K562 (cell line): ENCODE results near the gene APOBEC3G. TPM values are rescaled to one million over a fixed set of nuclear protein-coding genes. Genes with fewer than 3 reads are reported as not detected.
"Not testable (repeated sequence)": the region's sequence is repeated elsewhere in the genome, so short reads cannot be mapped to it uniquely, and the experiment has no call there.

Experiments
- ATAC-seq: fragments of 200-7000 bp; cut with Tn5 transposase; 3 replicates; pipeline ENCODE4 v1.9.1; 2020; ENCODE audit warnings: moderate library complexity
- BruUV-seq: library from RNA; stranded (reverse); fragments of 400-500 nt; replicated peaks from 2 replicates; lab custom pipeline; 2021; lab: Mats Ljungman, UMichigan
- CTCF ChIA-PET: fragments of 300-600 bp; formaldehyde crosslinking; extraction: SDS; loops from one replicate; lab custom pipeline; 2021; ENCODE audit warnings: low intra/inter-chr PET ratio; lab: Yijun Ruan, JAX
- POLR2A ChIA-PET: fragments of 300-600, 350-650 bp; sonication (Branson Sonifier 250); formaldehyde crosslinking; extraction: SDS; loops from one replicate; lab custom pipeline; 2021; ENCODE audit warnings: antibody characterized with exemption, inconsistent platforms; lab: Yijun Ruan, JAX
- DNase-seq, 4 experiments: peaks; one replicate each; pipeline versions ENCODE4 v3.0.0 to v3.0.0-alpha.2; 2011 to 2018; ENCODE audit warnings: low spot score in 3 of 4, mixed read lengths in 3 of 4; ENCODE audit errors: extremely low read depth in 1 of 4
- FAIRE-seq: peaks from 2 replicates; lab custom pipeline; 2011; peaks lifted over from hg19 to GRCh38; lab: Jason Lieb, UNC
- H2AFZ ChIP-seq: 2 replicates; pipeline ENCODE4 v1.6.0; 2011; ENCODE audit warnings: low read depth, low read length, control low read depth, inconsistent platforms
- H3K27ac ChIP-seq: fragments of 200-600 bp; 3 replicates; pipeline ENCODE4 v1.8.0; 2011; ENCODE audit warnings: low read depth, mild to moderate bottlenecking, control low read depth, inconsistent platforms, low read length, moderate library complexity, mixed read lengths; ENCODE audit errors: extremely low read depth
- H3K27me3 ChIP-seq, 2 experiments: fragments of 300-600 bp in 1 of 2; 2 replicates in 1 of 2; 3 replicates in 1 of 2; pipeline versions ENCODE4 v1.6.0 to v1.8.0; 2011; ENCODE audit warnings: inconsistent platforms in 2 of 2, low read length in 2 of 2, mild to moderate bottlenecking in 1 of 2, mixed read lengths in 1 of 2, moderate library complexity in 1 of 2; ENCODE audit not compliant: control insufficient read depth in 2 of 2, insufficient read depth in 2 of 2
- H3K36me3 ChIP-seq: fragments of 300-600 bp; 3 replicates; pipeline ENCODE4 v1.8.0; 2011; ENCODE audit warnings: mild to moderate bottlenecking, low read length, inconsistent platforms; ENCODE audit not compliant: control insufficient read depth, insufficient read depth
- H3K4me1 ChIP-seq, 2 experiments: fragments of 200-600 bp in 1 of 2; replicated peaks in 1 of 2; 2 replicates in 1 of 2; 3 replicates in 1 of 2; pipeline versions ENCODE4 v1.5.1 to v1.8.0; 2011; ENCODE audit warnings: inconsistent platforms in 2 of 2, low read length in 2 of 2, mild to moderate bottlenecking in 1 of 2, mixed read lengths in 1 of 2, moderate library complexity in 1 of 2; ENCODE audit not compliant: control insufficient read depth in 2 of 2, insufficient read depth in 2 of 2
- H3K4me2 ChIP-seq: 2 replicates; pipeline ENCODE4 v1.6.1; 2011; ENCODE audit warnings: low read length, control low read depth, inconsistent platforms, mixed read lengths; ENCODE audit not compliant: insufficient read depth
- H3K4me3 ChIP-seq: fragments of 200-600 bp; sonication (generic), shearing (Covaris generic); 2 replicates; pipeline ENCODE4 v1.5.1; 2016; ENCODE audit warnings: control low read depth, inconsistent platforms
- H3K79me2 ChIP-seq: fragments of 200-600 bp; 3 replicates; pipeline ENCODE4 v1.8.0; 2011; ENCODE audit warnings: low read length, inconsistent platforms; ENCODE audit not compliant: control insufficient read depth, insufficient read depth
- H3K9ac ChIP-seq, 2 experiments: 2 replicates each; pipeline versions ENCODE4 v1.6.0 to v1.6.1; 2011; ENCODE audit warnings: low read depth in 2 of 2, low read length in 2 of 2, control low read depth in 1 of 2, inconsistent platforms in 1 of 2, mild to moderate bottlenecking in 1 of 2, mixed read lengths in 1 of 2; ENCODE audit not compliant: insufficient read depth in 1 of 2
- H3K9me1 ChIP-seq: one replicate; pipeline ENCODE4 v1.6.0; 2011; ENCODE audit warnings: inconsistent platforms, mild to moderate bottlenecking, low read length, moderate library complexity; ENCODE audit not compliant: control insufficient read depth, insufficient read depth
- H3K9me3 ChIP-seq: replicated peaks from 2 replicates; pipeline ENCODE4 v1.5.1; 2011; ENCODE audit warnings: low read depth, low read length, inconsistent platforms; ENCODE audit not compliant: control insufficient read depth, insufficient read depth
- H4K20me1 ChIP-seq: replicated peaks from 2 replicates; pipeline ENCODE4 v1.6.1; 2011; ENCODE audit warnings: low read length, inconsistent platforms, mixed read lengths; ENCODE audit not compliant: control insufficient read depth, insufficient read depth
- CEBPG ChIP-seq, 3 experiments: fragments of 200-800 bp in 1 of 3; sonication (Bioruptor generic) in 1 of 3; sonication (generic) in 1 of 3; formaldehyde crosslinking in 1 of 3; IDR thresholded peaks in 2 of 3; conservative IDR thresholded peaks in 1 of 3; 2 replicates each; pipeline versions ENCODE4 v1.6.1 to v1.8.0; 2016 to 2022; ENCODE audit warnings: missing compliant biosample characterization in 2 of 3, missing genetic modification characterization in 2 of 3, mild to moderate bottlenecking in 1 of 3, missing genetic modification reagents in 1 of 3
- ESRRB ChIP-seq: fragments of 250-450 bp; sonication (Bioruptor Pico); IDR thresholded peaks from 2 replicates; pipeline ENCODE4 v1.5.0; 2020; ENCODE audit warnings: mild to moderate bottlenecking, moderate library complexity, borderline replicate concordance
- LEF1 ChIP-seq: fragments of 450-650 bp; IDR thresholded peaks from 2 replicates; pipeline ENCODE4 v1.6.1; 2016; ENCODE audit warnings: mild to moderate bottlenecking
- MTA3 ChIP-seq: fragments of 450-650 bp; formaldehyde crosslinking; IDR thresholded peaks from 2 replicates; pipeline ENCODE4 v1.6.1; 2017; ENCODE audit warnings: mild to moderate bottlenecking, borderline replicate concordance
- NFATC3 ChIP-seq: fragments of 450-650 bp; IDR thresholded peaks from 2 replicates; pipeline ENCODE4 v1.6.1; 2017; ENCODE audit warnings: mild to moderate bottlenecking
- U2AF2 ChIP-seq: fragments of 200-400 bp; formaldehyde crosslinking; optimal IDR thresholded peaks from 2 replicates; pipeline ENCODE3; 2017; ENCODE audit warnings: low read depth, mild to moderate bottlenecking, low read length
- ZKSCAN8 ChIP-seq: fragments of 200-800 bp; sonication (Bioruptor generic); IDR thresholded peaks from 2 replicates; pipeline ENCODE4 v1.6.1; 2016; ENCODE audit warnings: missing genetic modification characterization, missing compliant biosample characterization
- ZNF143 ChIP-seq: sonication (generic); formaldehyde crosslinking; IDR thresholded peaks from 2 replicates; pipeline ENCODE4 v1.9.0; 2022; ENCODE audit warnings: mild to moderate bottlenecking, missing genetic modification reagents
- ZNF609 ChIP-seq: sonication (generic); formaldehyde crosslinking; IDR thresholded peaks from 2 replicates; pipeline ENCODE4 v1.8.1; 2023; ENCODE audit warnings: missing genetic modification reagents, mild to moderate bottlenecking, borderline replicate concordance
- ZSCAN32 ChIP-seq: fragments of 450-650 bp; formaldehyde crosslinking; IDR thresholded peaks from 2 replicates; pipeline ENCODE4 v1.4.0; 2020; ENCODE audit warnings: mild to moderate bottlenecking, moderate library complexity
- WGBS: fragments of 100-300 bp; shearing (Covaris generic); methylation state at CpG from one replicate; pipeline ENCODE4 v1.1.6; 2016; ENCODE audit warnings: low coverage, mixed read lengths; ENCODE audit not compliant: insufficient coverage; ENCODE audit errors: missing lambda C conversion rate; 5-methylcytosine and 5-hydroxymethylcytosine counted together
- in situ Hi-C: fragments of 300-500 bp; cut with MboI; formaldehyde crosslinking; loops from 4 replicates; pipeline ENCODE4 v1.15.0; 2018; ENCODE audit warnings: inconsistent platforms, mixed read lengths
- intact Hi-C: fragments of 100-400 bp; cut with micrococcal nuclease; formaldehyde crosslinking; loops from 2 replicates; pipeline ENCODE4 v1.14.2; 2022
- polyA plus RNA-seq, 8 experiments: library from polyadenylated mRNA; depleted of rRNA in 4 of 8; stranded (reverse) in 5 of 8; unstranded in 3 of 8; fragments of >200 nt; fragmentation: Nextera tagmentation in 2 of 8; fragmentation: Illumina TruSeq in 1 of 8; extraction: Ambion mirVana in 2 of 8; extraction: Trizol in 1 of 8; gene quantifications; 2 replicates each; pipeline versions ENCODE4 v1.2.1 to v1.2.3, GENCODE V29; 2011 to 2014; ENCODE audit warnings: inconsistent platforms in 1 of 8, missing spikeins in 1 of 8
- total RNA-seq, 7 experiments: library from RNA; depleted of rRNA in 6 of 7; stranded (reverse); fragments of >200 nt in 6 of 7; fragmentation: Illumina TruSeq in 2 of 7; extraction: Trizol in 2 of 7; gene quantifications; 2 replicates each; pipeline versions ENCODE4 v1.2.1 to v1.2.3, GENCODE V29; 2011 to 2021; ENCODE audit warnings: low replicate concordance in 1 of 7

APOBEC3G gene
- total and polyA plus RNA-seq, 9 of the 15 experiments (the other 6 are each of a cell fraction or from before 2014, with no cell fraction given) = 5.2 to 20.8 (median 11.4) TPM

GRCh38 chr22:39077912-39078311 lies 837 bp downstream of the APOBEC3G start:
- H2AFZ ChIP-seq, FAIRE-seq, ATAC-seq, H3K9me3 ChIP-seq, intact Hi-C loops, H3K27me3 ChIP-seq, CTCF ChIA-PET, DNase-seq, H3K79me2 ChIP-seq, BruUV-seq, H4K20me1 ChIP-seq, H3K9me1 ChIP-seq, H3K36me3 ChIP-seq: not testable (repeated sequence)
- peak overlapping the region in 1 of 2 experiments; percentile 59; a peak in 2 of 4 replicates for H3K9ac ChIP-seq
- WGBS = 76% methylated on average over 11 of the region's 12 CpGs
- in situ Hi-C loops = loop anchor here (5.0 kb wide), 1 partner anchor 36 kb away; the partner anchor contains the start of gene APOBEC3F
- H3K27ac ChIP-seq = peak overlapping the region; percentile 61; the same call in 1 of the 3 replicates
- peak overlapping the region; percentile 78 for H3K4me2 ChIP-seq
- POLR2A ChIA-PET = interaction anchor here (0.9 to 1.0 kb wide), 2 partner anchors 10 to 242 kb away, joined by 3 to 6 read pairs; no protein-coding TSS in a partner anchor
- H3K4me3 ChIP-seq = peak overlapping the region; percentile 48
- peaks cover 0 to 20% of the 10 kb centered on the region in 2 experiments; a peak in 4 of 5 replicates for H3K4me1 ChIP-seq

- Histone ChIP-seq H3K4me1 (peaks cover 0 to 20% of the 10 kb centered on the region in 2 experiments; a peak in 4 of 5 replicates), H2AFZ (no peak overlapping the region), H3K4me3 (no peak overlapping the region), H3K9me1 (no peaks in the 10 kb centered on the region), H3K79me2 (peaks cover 4% of the 10 kb centered on the region; the same call in 2 of the 3 replicates), H3K27me3 (no peaks in the 10 kb centered on the region), H3K36me3 (no peaks in the 10 kb centered on the region; the same call in 2 of the 3 replicates), H3K9me3 (no peaks in the 10 kb centered on the region), H3K27ac (no peak overlapping the region), H3K4me2 (no peak overlapping the region), H4K20me1 (no peaks in the 10 kb centered on the region), H3K9ac (peak overlapping the region in 1 of 2 experiments; percentile 68; a peak in 2 of 4 replicates)
- WGBS = 71% methylated on average over 4 of the region's 8 CpGs
- FAIRE-seq = no peak
- ATAC-seq = no peak
- intact Hi-C loops = no loop called here
- DNase-seq = no peak
- POLR2A ChIA-PET = interaction anchor here (1.0 kb wide), 1 partner anchor 10 kb away, joined by 6 read pairs; no protein-coding TSS in a partner anchor
- no TSS peak for BruUV-seq
- in situ Hi-C loops = loop anchor here (5.0 kb wide), 1 partner anchor 36 kb away; the partner anchor contains the start of gene APOBEC3F
- CTCF ChIA-PET = no interaction called here
- TF ChIP-seq ZNF143 (CRISPR knock-in tag) (no peak), CEBPG (CRISPR knock-in tag; IDR thresholded peaks at IDR 0.05) (no peak), CEBPG (tag; conservative IDR thresholded peaks at IDR 0.05 in 1 of 2, IDR thresholded peaks at IDR 0.05 in 1 of 2) (no peak), ZSCAN32 (no peak), LEF1 (no peak), ZKSCAN8 (CRISPR knock-in tag) (no peak), ZNF609 (no peak), MTA3 (no peak), U2AF2 (no peak), NFATC3 (no peak), ESRRB (no peak)
These were observed 1.3 kb downstream of the APOBEC3G start for GRCh38 chr22:39078329-39078728.
